Nephron (organoid): ENCODE measurements around the gene SLC8A1.

Source experiments
- H3K27ac Mint-ChIP-seq, 3 experiments: 2 replicates each; pipeline ENCODE4 v1.8.0; 2020; ENCODE audit warnings: mixed read lengths in 3 of 3, mild to moderate bottlenecking in 2 of 3, moderate library complexity in 1 of 3
- H3K27me3 Mint-ChIP-seq: 2 replicates; pipeline ENCODE4 v1.8.0; 2021; ENCODE audit warnings: low read depth, mild to moderate bottlenecking, moderate library complexity, mixed read lengths
- H3K36me3 Mint-ChIP-seq: 2 replicates; pipeline ENCODE4 v1.8.0; 2020; ENCODE audit warnings: low read depth, mixed read lengths
- H3K4me1 Mint-ChIP-seq: 2 replicates; pipeline ENCODE4 v1.8.0; 2020; ENCODE audit warnings: mixed read lengths
- H3K4me3 Mint-ChIP-seq, 3 experiments: 2 replicates each; pipeline ENCODE4 v1.8.0; 2020; ENCODE audit warnings: mild to moderate bottlenecking in 3 of 3, mixed read lengths in 3 of 3, moderate library complexity in 2 of 3
- H3K9me3 Mint-ChIP-seq: 2 replicates; pipeline ENCODE4 v1.8.0; 2020; ENCODE audit warnings: mixed read lengths
- TF ChIP-seq, protein P1 (sequence below), 3 experiments: fragments of 200-600 bp; sonication (generic); IDR thresholded peaks; one replicate each; pipeline ENCODE4 v1.5.0; 2021; ENCODE audit warnings: antibody characterized with exemption in 3 of 3; ENCODE audit not compliant: unreplicated experiment in 3 of 3

Gene SLC8A1

GRCh38 chr2:40118622-40119021 is 333.3 kb downstream of the SLC8A1 start:
- Mint-ChIP-seq H3K27me3 (no peaks in the 10 kb centered on the region), H3K4me1 (peaks cover 4% of the 10 kb centered on the region), H3K9me3 (no peaks in the 10 kb centered on the region), H3K36me3 (peaks cover 20% of the 10 kb centered on the region), H3K27ac (no peak overlapping the region), H3K4me3 (no peak overlapping the region)
- TF ChIP-seq, protein P1, sequence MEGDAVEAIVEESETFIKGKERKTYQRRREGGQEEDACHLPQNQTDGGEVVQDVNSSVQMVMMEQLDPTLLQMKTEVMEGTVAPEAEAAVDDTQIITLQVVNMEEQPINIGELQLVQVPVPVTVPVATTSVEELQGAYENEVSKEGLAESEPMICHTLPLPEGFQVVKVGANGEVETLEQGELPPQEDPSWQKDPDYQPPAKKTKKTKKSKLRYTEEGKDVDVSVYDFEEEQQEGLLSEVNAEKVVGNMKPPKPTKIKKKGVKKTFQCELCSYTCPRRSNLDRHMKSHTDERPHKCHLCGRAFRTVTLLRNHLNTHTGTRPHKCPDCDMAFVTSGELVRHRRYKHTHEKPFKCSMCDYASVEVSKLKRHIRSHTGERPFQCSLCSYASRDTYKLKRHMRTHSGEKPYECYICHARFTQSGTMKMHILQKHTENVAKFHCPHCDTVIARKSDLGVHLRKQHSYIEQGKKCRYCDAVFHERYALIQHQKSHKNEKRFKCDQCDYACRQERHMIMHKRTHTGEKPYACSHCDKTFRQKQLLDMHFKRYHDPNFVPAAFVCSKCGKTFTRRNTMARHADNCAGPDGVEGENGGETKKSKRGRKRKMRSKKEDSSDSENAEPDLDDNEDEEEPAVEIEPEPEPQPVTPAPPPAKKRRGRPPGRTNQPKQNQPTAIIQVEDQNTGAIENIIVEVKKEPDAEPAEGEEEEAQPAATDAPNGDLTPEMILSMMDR (IDR thresholded peaks at IDR 0.05; ENCODE audit: unreplicated experiment in 3 of 3): no peak

DNA sequence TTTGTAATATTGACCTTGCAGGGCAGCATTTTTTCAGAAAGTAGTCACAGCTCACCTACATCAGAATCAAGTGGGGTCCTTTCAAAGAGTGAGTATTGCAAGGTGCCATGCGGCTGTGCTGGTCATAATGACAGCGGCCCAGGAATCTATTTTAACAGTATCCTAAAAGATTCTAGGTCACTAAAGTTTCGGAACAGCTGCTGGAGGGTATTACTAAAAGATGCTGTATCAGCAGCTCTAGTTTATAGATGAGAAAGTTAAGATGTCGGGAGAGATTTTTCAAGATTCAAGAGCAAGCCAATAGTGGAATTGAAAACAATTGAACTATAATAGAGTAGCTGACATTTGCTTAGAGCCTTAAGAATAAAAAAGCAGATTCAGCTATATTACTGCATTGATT is 336.0 kb downstream of the SLC8A1 start:
- Mint-ChIP-seq H3K27ac (no peak overlapping the region), H3K27me3 (no peaks in the 10 kb centered on the region), H3K9me3 (no peaks in the 10 kb centered on the region), H3K4me3 (no peak overlapping the region), H3K4me1 (no peaks in the 10 kb centered on the region), H3K36me3 (peaks cover 26% of the 10 kb centered on the region)
- TF ChIP-seq, protein P1 (IDR thresholded peaks at IDR 0.05; ENCODE audit: unreplicated experiment in 3 of 3): no peak

GRCh38 chr2:40115348-40115747 is 336.5 kb downstream of the SLC8A1 start:
- peaks cover 23% of the 10 kb centered on the region for H3K36me3 Mint-ChIP-seq
- no peaks in the 10 kb centered on the region for H3K27me3 Mint-ChIP-seq
- no peaks in the 10 kb centered on the region for H3K9me3 Mint-ChIP-seq
- H3K4me3 Mint-ChIP-seq: no peak overlapping the region
- H3K27ac Mint-ChIP-seq: no peak overlapping the region
- no peaks in the 10 kb centered on the region for H3K4me1 Mint-ChIP-seq
- TF ChIP-seq, protein P1 (IDR thresholded peaks at IDR 0.05; ENCODE audit: unreplicated experiment in 3 of 3): no peak

- Mint-ChIP-seq H3K27ac (no peak overlapping the region), H3K4me3 (no peak overlapping the region), H3K9me3 (no peaks in the 10 kb centered on the region), H3K27me3 (no peaks in the 10 kb centered on the region), H3K4me1 (no peaks in the 10 kb centered on the region), H3K36me3 (peaks cover 23% of the 10 kb centered on the region)
- TF ChIP-seq, protein P1 (IDR thresholded peaks at IDR 0.05; ENCODE audit: unreplicated experiment in 3 of 3): no peak
Measured at GRCh38 chr2:40113997-40114396, 337.9 kb downstream of the SLC8A1 start.

DNA sequence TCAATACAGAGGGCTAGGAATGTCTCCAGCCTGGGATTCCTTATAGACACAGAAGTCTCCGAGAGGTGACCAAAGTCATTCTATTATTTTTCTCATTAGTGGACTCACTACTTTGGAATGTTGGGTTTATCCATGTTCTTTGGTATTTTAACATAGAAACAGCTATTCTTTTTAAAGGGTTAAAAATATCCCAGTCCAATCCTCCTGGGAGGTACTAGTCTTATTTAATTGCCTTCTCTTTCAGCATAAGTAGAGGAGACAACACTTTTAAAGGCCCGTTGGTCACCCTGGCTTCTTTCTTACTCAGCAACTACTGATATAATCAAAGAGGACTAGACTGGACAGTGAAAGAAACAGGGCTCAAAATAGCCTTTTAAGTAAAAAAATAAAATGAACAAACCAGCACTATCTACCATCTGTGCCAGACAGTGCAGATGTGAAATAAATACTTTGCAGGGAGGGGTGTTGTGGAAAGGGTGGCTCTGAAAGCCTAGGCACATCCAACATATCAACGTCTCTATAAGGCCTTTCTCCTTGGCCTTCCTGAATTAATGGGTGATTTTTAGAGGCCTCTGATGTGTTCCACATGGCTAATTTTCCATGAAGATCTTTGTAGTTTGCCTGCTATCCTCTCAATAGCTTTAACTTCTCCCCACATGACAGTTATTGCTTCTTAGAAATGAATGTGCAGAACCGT is 338.5 kb downstream of the SLC8A1 start:
- Mint-ChIP-seq H3K36me3 (peaks cover 23% of the 10 kb centered on the region), H3K27ac (no peak overlapping the region), H3K4me3 (no peak overlapping the region), H3K4me1 (no peaks in the 10 kb centered on the region), H3K27me3 (no peaks in the 10 kb centered on the region), H3K9me3 (no peaks in the 10 kb centered on the region)
- TF ChIP-seq, protein P1 (IDR thresholded peaks at IDR 0.05; ENCODE audit: unreplicated experiment in 3 of 3): no peak

- TF ChIP-seq, protein P1 (IDR thresholded peaks at IDR 0.05; ENCODE audit: unreplicated experiment in 3 of 3): no peak
- H3K4me1 Mint-ChIP-seq: no peaks in the 10 kb centered on the region
- peaks cover 12% of the 10 kb centered on the region for H3K36me3 Mint-ChIP-seq
- H3K9me3 Mint-ChIP-seq: no peaks in the 10 kb centered on the region
- H3K4me3 Mint-ChIP-seq: no peak overlapping the region
- H3K27ac Mint-ChIP-seq: no peak overlapping the region
- no peaks in the 10 kb centered on the region for H3K27me3 Mint-ChIP-seq
Measured at GRCh38 chr2:40109381-40109780, 342.5 kb downstream of the SLC8A1 start.
